Occipital lobe (tissue), 2 donors: ENCODE data around the gene DUSP1. TPM values are rescaled to one million over a fixed set of nuclear protein-coding genes. Genes with fewer than 3 reads are reported as not detected.

ENCODE experiments used
- DNase-seq: peaks from one replicate; lab custom pipeline; 2025; lab: John Stamatoyannopoulos, UW
- total RNA-seq: library from RNA; depleted of rRNA; stranded (reverse); fragments of >200 nt; gene quantifications from one replicate; pipeline ENCODE4 v1.2.3, GENCODE V29; 2014

The DUSP1 gene
- total RNA-seq, 1 donor from 2014 or later, result 54.1 TPM

DNA sequence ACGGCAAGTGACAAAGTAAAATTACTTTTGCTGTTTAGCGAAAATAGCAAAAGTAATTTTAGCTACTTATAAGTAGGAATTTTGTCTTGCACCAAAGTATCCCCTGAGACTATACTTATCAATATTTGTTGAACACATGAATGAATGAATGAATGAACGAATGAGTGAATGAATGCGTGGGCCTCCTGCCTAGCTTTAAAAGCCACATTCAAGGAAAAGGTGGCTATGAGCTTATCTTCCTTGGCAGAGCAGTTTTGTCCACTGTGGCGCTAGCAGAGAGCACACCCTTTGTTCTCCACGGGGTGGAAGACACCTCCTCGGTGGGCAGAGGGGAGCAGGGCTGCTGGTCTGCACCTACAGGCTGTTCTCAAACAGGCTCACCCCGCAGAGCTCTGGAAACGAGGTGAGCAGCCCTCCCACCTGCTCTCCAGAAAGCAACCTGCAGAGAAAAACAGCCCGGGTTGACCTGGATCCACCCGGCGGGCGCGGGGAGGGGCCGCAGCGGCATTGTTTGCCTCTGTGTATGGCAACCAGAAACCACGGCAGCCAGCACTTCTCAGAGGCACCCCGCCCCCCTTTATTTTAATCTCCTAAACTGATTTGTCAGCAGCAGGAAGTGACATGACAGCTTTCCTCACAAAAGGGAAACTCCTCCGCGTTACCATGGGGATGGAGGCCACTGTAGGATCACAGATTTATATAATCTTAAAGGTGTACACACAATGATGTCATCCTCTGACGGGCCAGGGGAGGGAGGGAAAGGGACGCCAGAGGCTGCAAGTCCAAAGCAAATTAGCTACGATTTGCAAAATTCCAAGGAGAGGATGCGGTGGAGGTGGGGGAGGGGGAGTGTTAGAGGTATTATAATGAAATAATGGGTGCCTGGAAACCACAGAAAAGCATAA lies 5.9 kb downstream of the DUSP1 start:
- peak; percentile 89 for DNase-seq

DNA sequence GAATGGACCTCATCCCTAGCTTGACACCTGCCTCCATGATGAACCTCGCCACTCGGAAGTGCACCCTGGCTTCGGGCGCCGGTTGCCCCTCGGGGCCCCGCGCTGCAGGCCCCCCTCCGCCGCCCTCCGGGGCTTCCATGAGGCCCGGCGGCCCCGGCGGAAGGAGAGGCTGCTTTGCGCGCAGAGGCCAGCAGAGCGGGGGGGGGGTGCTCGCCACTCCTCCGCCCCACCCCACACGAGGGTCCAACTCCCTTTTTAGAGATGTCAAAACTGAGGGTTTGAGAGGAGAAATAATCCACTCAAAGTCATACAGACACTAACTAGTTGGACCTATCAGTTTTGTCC lies 7.9 kb downstream of the DUSP1 start:
- DNase-seq, result no peak

GRCh38 chr5:172762214-172763119 lies 8.5 kb downstream of the DUSP1 start:
- no peak for DNase-seq

DNA sequence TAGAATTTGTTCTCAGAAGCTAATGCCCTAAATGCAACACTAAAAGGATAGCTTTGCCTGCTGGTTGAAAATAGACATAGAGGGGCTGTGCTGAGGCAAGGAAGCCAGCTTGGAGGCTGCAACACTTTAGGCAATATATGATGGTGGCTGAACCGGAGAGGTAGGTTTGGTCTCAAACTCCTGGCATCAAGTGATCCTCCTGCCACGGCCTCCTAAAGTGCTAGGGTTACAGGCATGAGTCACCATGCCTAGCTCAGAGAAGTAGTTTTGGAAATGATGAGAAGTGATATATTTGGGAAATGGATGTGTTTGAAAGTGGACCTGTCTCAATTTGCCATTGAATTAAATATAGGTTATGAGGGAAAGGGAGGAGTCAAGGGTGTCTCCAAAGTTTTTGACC lies 10.0 kb downstream of the DUSP1 start:
- no peak for DNase-seq

DNA sequence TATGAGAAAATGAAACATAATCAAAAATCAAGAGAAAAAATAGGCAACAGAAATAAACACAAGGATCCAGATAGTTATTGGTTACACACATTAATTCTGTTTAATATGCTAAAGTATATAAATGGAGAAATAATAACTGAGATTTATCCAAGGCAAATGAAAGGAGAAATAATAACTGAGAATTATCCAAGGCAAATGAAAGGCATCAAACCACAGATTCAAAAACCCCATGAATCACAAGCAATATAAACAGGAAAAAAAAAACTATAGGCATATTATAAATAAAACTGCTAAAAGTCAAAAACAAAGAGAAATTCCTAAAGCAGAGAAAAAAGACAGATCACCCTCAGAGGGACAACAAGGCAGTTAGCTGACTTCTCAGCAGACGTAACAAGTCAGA lies 10.9 kb downstream of the DUSP1 start:
- no peak for DNase-seq

DNA sequence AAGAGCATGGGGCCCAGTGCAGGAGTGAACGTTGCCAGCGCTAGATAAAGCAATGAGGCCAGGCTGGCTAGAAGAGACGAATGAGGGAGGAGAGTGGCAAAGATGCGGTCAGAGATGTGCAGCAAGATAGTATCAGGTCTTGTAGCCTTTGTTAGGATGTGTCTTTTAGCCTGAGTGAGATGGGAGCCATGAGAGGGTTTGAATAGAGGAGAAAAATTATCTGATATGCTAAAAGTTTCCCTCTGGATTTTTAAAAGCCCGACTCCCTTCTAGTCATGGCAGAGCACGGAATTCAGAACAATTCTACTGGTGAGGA lies 12.2 kb downstream of the DUSP1 start:
- no peak for DNase-seq

DNA sequence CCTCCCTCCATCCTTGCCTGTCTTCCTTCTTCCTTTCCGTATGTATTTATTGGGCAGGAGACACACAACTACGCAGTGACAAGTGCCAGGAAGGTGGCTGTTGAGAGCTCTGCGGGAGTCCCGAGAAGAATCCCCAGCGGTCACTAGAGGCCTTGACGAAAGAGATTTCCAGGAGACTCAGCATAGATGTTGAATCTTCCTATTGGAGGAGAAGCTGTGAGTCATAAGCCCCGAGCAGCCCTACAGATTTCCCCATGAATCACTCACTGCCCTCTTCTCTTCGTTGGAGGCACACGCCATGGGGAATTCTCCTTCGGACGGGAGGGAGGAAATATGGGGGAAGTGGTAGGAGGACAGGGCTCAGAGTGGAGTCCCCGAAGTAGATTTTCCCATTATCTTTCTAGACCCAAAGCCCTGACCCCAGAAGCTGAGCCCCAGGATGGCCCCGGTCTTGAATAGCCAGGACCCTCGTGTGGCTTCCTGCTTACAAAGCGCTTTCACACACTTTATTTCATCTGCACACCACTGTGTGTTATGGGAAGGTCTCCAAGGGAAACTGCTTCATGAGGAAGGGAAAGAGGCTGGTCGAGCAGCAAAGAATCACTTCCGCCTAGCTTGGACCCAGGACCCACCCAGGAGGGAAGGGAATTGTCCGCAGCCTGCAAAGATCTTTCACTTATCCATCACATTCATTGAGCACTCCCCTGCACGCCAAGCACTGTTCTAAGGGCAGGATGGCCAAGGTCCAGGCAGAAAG lies 12.7 kb downstream of the DUSP1 start:
- DNase-seq, result no peak

DNA sequence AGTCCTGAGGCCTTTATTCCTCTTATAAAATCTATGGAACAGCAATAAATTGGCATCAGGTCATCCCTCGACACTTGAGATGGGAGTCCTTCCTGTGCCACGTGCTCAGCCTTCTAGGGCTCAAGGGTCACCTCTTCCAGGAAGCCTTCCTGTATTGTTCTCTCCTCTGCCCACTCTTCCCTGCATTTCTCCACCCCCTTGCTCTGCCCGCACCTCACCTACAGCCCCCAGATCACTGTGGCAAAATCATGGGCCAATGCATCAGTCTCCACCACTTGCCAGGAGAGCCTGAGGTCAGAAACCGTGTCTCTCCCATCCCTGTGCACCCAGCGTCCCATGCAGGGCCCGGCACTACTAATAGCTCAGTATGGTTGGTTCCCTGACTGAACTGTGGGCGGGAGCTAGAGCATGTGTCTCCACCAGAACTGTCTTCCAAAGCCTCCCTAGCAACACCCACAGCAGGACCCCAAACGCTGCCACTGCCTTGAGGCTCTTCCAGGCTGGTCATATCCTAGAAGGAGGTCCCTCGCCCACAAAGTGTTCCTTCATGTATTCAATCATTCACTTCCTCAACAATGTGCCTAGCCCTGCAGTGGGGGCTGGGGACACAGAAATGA lies 13.5 kb downstream of the DUSP1 start:
- DNase-seq, result no peak

DNA sequence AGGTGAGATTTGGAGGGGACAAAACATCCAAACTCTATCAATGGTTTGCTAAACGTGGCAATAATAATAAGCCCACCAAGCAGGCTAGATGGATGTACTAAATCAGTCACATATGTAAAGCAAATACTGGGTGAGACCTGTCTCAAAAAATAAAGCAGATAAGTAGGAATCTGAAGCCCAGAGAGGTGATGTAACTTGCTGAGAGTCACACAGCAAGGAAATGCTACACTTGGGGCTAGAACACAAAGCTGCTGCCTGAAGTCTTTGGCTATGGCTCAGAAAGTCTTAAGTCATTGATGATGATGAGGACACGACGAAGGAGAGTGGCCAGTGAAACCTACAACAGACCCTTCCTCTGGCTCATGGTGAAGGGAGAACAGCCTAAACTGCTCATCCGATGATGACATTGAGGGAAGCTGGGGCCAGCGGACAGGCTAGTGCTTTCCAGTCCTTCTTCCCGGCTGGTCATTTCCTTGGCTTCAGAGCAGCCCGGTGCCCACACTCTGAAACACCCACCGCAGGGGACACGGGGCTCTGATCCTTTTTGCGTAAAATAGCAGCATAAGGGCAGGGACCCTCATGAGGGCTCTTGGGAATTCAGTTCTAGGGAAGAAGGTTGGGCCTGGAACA lies 14.1 kb downstream of the DUSP1 start:
- DNase-seq, result no peak

DNA sequence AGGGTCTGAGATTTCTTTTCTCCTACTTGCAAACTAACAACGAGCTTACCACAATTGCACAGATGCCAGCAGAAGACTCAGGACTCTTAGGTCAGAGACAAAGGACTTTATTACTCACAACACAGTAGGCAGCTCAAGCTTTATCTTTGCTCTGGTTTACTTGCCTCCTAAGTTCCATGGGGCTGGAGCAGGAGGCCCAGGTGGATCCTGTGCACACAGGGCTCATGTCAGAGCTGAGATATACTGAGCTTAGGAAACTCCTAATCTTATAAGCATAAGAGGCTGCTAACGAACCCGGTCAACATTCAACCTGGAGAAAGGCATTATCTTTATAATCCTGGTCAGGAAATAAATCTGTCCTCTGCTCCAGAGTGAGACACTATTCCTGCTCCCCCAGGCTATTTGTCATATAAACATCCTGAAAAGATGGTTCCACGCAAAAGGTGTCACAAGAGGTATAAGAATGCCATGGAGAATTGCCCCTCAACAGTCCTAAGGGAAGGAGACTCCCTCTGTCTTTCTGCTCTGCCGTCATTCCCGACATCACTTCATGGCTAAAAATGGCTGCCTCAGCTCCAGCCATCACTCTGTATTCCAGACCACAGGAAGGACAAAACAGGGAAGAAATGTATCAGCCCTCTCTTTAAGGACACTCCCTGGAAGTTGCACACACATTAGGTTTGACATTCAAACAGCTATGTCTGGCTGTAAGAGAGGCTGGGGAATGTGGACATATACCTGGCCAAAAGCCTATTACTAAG lies 16.2 kb downstream of the DUSP1 start:
- DNase-seq, result no peak

GRCh38 chr5:172753101-172753500 lies 17.9 kb downstream of the DUSP1 start:
- DNase-seq, result no peak

DNA sequence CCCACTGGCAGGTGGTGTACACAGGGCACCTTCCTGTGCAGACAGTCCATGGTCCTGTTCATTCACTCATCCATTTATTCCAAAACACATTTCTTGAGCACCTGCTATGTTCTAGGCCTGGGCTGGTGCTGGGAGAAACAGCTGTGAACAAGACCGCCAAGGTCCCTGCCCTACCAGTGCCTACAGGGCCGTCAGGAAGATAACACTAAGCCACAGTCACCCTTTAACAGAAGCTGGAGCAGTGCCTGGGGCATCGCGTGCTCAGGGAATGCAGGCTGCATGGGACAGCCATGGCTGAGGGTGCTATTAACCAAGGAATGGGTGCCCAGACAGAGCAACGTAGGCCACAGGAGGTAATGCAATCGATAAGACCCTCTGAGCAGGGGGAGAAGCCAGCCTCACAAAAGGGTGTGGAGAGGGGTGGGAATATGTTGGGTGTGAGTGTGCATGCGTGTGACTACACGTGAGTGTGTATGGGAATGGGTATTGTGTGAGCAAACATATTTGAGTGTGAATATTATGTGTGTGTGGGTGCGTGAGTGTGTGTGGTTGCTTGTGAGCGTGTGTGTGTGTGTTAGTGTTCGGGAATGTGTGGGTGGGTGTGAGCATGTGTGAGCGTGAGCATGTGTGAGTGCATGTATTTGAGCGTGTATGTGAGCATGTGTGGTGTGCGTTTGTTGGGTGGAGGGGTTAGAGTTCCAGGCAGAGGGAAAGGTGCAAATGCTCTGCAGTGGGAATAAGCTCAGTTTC lies 19.1 kb downstream of the DUSP1 start:
- no peak for DNase-seq

GRCh38 chr5:172749881-172750633 lies 20.9 kb downstream of the DUSP1 start:
- DNase-seq, result no peak

DNA sequence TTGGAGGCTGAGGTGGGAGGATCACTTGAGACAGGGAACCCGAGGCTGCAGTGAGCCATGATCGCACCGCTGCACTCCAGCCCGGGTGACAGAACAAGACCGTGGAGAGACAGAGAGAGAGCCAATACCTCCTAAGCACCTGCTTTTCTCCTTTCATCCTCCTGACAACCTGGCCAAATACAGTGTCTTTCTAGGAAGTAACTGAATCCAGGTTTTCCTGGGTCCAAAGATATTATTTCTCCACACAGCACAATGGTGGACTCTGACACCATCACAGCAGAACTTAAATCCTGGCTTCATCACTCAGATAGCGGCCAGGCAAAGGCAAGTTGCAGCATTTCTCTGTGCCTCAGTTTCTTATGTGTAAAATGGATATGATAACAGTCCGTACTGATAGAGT lies 21.9 kb downstream of the DUSP1 start:
- no peak for DNase-seq

DNA sequence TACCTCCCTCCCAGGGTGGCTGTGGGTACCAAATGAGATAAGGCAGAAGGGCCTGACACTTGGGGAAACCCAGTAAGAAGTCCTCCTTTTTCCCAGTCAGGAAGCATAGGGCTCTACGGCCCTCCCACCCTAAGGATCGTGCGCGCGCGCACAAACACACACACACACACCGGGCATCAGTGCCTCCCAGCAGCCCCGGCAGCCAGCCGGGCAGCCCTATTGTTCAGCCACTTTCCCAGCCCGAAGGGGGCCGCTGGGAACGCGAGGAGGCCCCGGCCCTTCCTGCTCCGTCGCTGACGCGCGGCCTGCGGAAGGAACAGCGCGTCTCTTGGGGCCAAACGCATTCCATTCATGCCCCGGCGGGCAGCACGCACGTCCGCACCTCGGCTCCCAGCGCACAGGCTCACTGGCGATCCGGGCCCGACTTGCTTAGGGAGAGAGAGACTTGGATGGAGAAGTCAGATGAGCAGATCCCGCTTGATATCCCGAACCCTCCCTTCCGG lies 22.6 kb downstream of the DUSP1 start:
- DNase-seq, result no peak

DNA sequence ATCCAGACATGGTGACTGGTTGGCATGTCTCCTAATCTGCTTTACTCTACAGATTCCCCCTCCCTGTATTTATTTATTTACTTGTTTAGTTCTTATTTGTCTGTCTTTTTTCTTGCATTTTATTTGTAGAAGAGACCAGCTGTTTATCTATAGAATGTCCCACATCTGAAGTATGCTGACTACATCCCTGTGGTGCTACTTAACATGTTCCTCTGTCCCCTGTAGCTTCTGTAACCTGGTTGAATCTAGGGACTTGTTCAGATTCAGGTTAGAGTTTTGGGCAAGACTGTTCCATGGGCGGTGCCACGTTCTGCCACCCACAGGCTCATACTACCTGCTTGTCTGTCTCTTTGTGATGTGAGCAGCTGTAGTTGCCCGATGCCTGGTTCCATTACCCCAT lies 23.5 kb downstream of the DUSP1 start:
- no peak for DNase-seq

GRCh38 chr5:172746725-172747124 lies 24.3 kb downstream of the DUSP1 start:
- no peak for DNase-seq

DNA sequence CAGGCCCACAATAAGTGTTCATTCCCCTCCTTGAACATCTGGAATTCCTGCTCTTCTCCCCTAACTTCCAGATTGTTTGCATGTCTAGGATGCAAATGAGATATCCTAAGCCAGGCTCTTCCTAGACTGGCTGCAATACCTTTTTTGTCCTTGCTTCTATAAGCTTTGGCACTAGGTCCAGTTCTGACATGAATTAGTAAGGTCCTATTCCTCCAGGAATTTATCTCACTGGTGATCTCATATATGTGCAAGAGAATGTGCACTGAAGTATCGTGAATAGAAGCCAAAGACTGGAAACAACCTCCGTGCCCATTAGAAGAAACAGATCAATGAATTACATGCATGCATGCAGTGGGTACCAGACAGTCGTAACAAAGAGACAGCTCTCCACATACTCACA lies 25.2 kb downstream of the DUSP1 start:
- no peak for DNase-seq

DNA sequence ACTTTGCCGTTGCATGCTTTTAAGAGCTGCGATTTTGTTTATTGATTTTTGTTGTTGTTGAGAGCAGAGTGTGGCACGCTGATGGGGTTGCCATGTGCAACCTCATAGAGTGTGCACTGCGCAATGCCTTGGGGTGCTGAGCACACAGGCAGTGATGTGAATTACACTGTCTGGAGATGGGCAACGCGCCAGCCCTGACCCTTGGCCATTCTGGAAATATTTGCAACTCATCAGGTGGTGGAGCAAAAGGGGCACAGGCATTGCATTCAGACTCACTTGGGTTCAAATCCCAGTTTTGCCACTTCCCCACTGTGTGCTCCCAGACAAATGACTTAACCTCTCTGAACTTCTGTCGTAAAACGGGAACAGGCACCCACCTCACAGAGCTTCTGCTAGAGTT lies 25.6 kb downstream of the DUSP1 start:
- no peak for DNase-seq
